Ovary (tissue), 3 donors: ENCODE results near the gene FGF12.

Source experiments
- CTCF ChIP-seq, 3 donors: fragments of 450-650 bp in 2 of 3; fragments of 200-600 bp in 1 of 3; IDR thresholded peaks; one replicate each; pipeline versions ENCODE4 v1.5.1 to v1.8.0; 2016 to 2022; ENCODE audit warnings: antibody characterized with exemption in 3 of 3, mild to moderate bottlenecking in 1 of 3
- EP300 ChIP-seq: sonication (generic); formaldehyde crosslinking; IDR thresholded peaks from one replicate; pipeline ENCODE4 v1.6.1; 2017; ENCODE audit warnings: antibody characterized with exemption
- POLR2A ChIP-seq: fragments of 450-650 bp; IDR thresholded peaks from one replicate; pipeline ENCODE4 v1.6.1; 2017; ENCODE audit warnings: antibody characterized with exemption, mild to moderate bottlenecking, moderate library complexity
- donor health status: DM: no; HTN: no; CAD: no.

- TF ChIP-seq EP300 (no peak), CTCF (IDR thresholded peaks at IDR 0.05) (no peak), POLR2A (no peak)
Observed at GRCh38 chr3:192482809-192483208, 244.5 kb downstream of the FGF12 start.
